OCI-LY7 (cell line): ENCODE data around the gene EPB41L2. TPM values are rescaled to one million over a fixed set of nuclear protein-coding genes. Genes with fewer than 3 reads are reported as not detected.

Source experiments
- BruUV-seq: library from RNA; stranded (reverse); fragments of 400-500 nt; replicated peaks from 2 replicates; lab custom pipeline; 2021; lab: Mats Ljungman, UMichigan
- CTCF ChIA-PET: fragments of 300-600 bp; sonication (Branson Sonifier 250); formaldehyde crosslinking; loops from one replicate; lab custom pipeline; 2022; ENCODE audit warnings: antibody characterized with exemption; ENCODE audit not compliant: unreplicated experiment; lab: Charles Lee
- POLR2A ChIA-PET: fragments of 300-600 bp; sonication (Branson Sonifier 250); formaldehyde crosslinking; loops from one replicate; lab custom pipeline; 2022; ENCODE audit warnings: antibody characterized with exemption; lab: Charles Lee
- DNase-seq: peaks from one replicate; pipeline ENCODE4 v3.0.0-alpha.2; 2015; ENCODE audit warnings: low spot score
- H2AFZ ChIP-seq: fragments of 200-600 bp; sonication (generic), shearing (Covaris generic); 2 replicates; pipeline ENCODE4 v1.6.1; 2014; ENCODE audit warnings: mild to moderate bottlenecking, antibody characterized with exemption, low read length, moderate library complexity
- H3K27ac ChIP-seq: fragments of 200-600 bp; sonication (generic); 2 replicates; pipeline ENCODE4 v1.5.1; 2014; ENCODE audit warnings: mixed run types, low read depth, mild to moderate bottlenecking, moderate library complexity, low read length, inconsistent platforms; ENCODE audit not compliant: poor library complexity, severe bottlenecking
- H3K36me3 ChIP-seq: fragments of 200-600 bp; sonication (generic); 2 replicates; pipeline ENCODE4 v1.6.1; 2014; ENCODE audit warnings: mild to moderate bottlenecking, antibody characterized with exemption, low read length, moderate library complexity, mixed read lengths; ENCODE audit not compliant: insufficient read depth
- H3K4me1 ChIP-seq: fragments of 200-600 bp; sonication (generic); 2 replicates; pipeline ENCODE4 v1.5.1; 2014; ENCODE audit warnings: mild to moderate bottlenecking, low read length; ENCODE audit not compliant: insufficient read depth, poor library complexity, severe bottlenecking
- H3K4me2 ChIP-seq: fragments of 200-600 bp; sonication (generic); 2 replicates; pipeline ENCODE4 v1.6.1; 2014; ENCODE audit warnings: mild to moderate bottlenecking, low read length
- H3K4me3 ChIP-seq: fragments of 200-600 bp; sonication (generic); 2 replicates; pipeline ENCODE4 v1.5.1; 2014; ENCODE audit warnings: mild to moderate bottlenecking, low read depth, low read length; ENCODE audit not compliant: poor library complexity, severe bottlenecking
- H3K79me2 ChIP-seq: fragments of 200-600 bp; sonication (generic); 2 replicates; pipeline ENCODE4 v1.6.1; 2016; ENCODE audit warnings: low read depth, mild to moderate bottlenecking, low read length, moderate library complexity, mixed read lengths; ENCODE audit not compliant: insufficient read depth
- H3K9me2 ChIP-seq: fragments of 200-600 bp; sonication (generic); 2 replicates; pipeline ENCODE4 v1.6.1; 2016; ENCODE audit warnings: mild to moderate bottlenecking, low read length, mixed read lengths; ENCODE audit not compliant: insufficient read depth
- H3K9me3 ChIP-seq: fragments of 200-600 bp; sonication (generic); 2 replicates; pipeline ENCODE4 v1.6.1; 2014; ENCODE audit warnings: mild to moderate bottlenecking, mixed run types, low read length, mixed read lengths
- H4K20me1 ChIP-seq: fragments of 200-600 bp; sonication (generic); 2 replicates; pipeline ENCODE4 v1.6.1; 2014; ENCODE audit warnings: mild to moderate bottlenecking, antibody characterized with exemption, low read length, moderate library complexity, mixed read lengths; ENCODE audit not compliant: insufficient read depth
- CTCF ChIP-seq: fragments of 200-600 bp; sonication (generic); conservative IDR thresholded peaks from 2 replicates; pipeline ENCODE4 v1.5.1; 2014; ENCODE audit warnings: mild to moderate bottlenecking, antibody characterized with exemption, low read length, moderate library complexity, mixed read lengths
- EZH2phosphoT487 ChIP-seq: fragments of 200-600 bp; sonication (generic); IDR thresholded peaks from 2 replicates; pipeline ENCODE4 v1.6.1; 2018; ENCODE audit warnings: low read depth, borderline replicate concordance, mild to moderate bottlenecking, mixed run types, antibody characterized with exemption, low read length, moderate library complexity, mixed read lengths
- intact Hi-C: fragments of 100-400 bp; cut with micrococcal nuclease; formaldehyde crosslinking; loops from one replicate; pipeline ENCODE4 v1.10.0; 2022; ENCODE audit not compliant: unreplicated experiment
- total RNA-seq, 2 experiments: library from RNA; depleted of rRNA in 1 of 2; stranded (reverse); fragments of >200 nt in 1 of 2; shearing (Covaris generic) in 1 of 2; gene quantifications; 2 replicates each; pipeline ENCODE4 v1.2.3, GENCODE V29; 2014 to 2022

EPB41L2 gene
- total RNA-seq, 2 experiments from 2014 or later: 36.7 to 138 TPM

- DNase-seq: no peak
- TF ChIP-seq CTCF: no peak
- no peak for TF ChIP-seq EZH2phosphoT487
- H3K4me2 ChIP-seq: no peak overlapping the region
- no peaks in the 10 kb centered on the region for H3K36me3 ChIP-seq
- H3K79me2 ChIP-seq: peaks cover 52% of the 10 kb centered on the region
- intact Hi-C loops: no loop called here
- H3K4me1 ChIP-seq: no peaks in the 10 kb centered on the region
- CTCF ChIA-PET: no interaction called here
- POLR2A ChIA-PET: no interaction called here
- H2AFZ ChIP-seq: no peak overlapping the region
- H4K20me1 ChIP-seq: peaks cover 5% of the 10 kb centered on the region; the same call in 1 of the 2 replicates
- BruUV-seq: no TSS peak
- no peak overlapping the region for H3K4me3 ChIP-seq
- H3K27ac ChIP-seq: no peak overlapping the region
- no peaks in the 10 kb centered on the region for H3K9me3 ChIP-seq
- H3K9me2 ChIP-seq: no peaks in the 10 kb centered on the region
These were observed 22.2 kb downstream of the EPB41L2 start for GRCh38 chr6:131040866-131041265.

DNA sequence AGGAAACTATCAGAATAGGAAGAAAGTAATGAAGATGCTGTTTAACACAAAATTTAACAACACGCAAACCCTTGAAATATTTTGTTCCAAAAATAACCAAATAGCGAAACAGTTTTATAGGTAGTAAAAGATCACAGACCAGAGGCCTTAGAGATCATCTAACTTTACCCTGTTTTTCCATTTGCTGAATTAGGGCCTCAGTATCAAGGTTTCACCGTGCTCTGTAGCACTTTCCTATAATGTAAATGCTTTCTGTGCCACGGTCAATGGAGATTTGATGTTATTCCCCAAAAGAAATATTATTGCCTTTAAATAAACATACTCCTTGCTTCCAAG lies 23.7 kb downstream of the EPB41L2 start:
- no peak overlapping the region for H3K4me2 ChIP-seq
- H3K4me3 ChIP-seq: no peak overlapping the region
- H3K4me1 ChIP-seq: no peaks in the 10 kb centered on the region
- H3K9me3 ChIP-seq: no peaks in the 10 kb centered on the region
- no peak for DNase-seq
- H3K36me3 ChIP-seq: no peaks in the 10 kb centered on the region
- ChIA-PET POLR2A (interaction anchor here (0.6 to 0.8 kb wide), 2 partner anchors 10 to 25 kb away, joined by 4 to 7 read pairs; no protein-coding TSS in a partner anchor), CTCF (no interaction called here)
- H2AFZ ChIP-seq: no peak overlapping the region
- no peak overlapping the region for H3K27ac ChIP-seq
- intact Hi-C loops: no loop called here
- H4K20me1 ChIP-seq: peaks cover 10% of the 10 kb centered on the region; the same call in 1 of the 2 replicates
- H3K79me2 ChIP-seq: peaks cover 44% of the 10 kb centered on the region
- TF ChIP-seq CTCF: no peak
- no peak for TF ChIP-seq EZH2phosphoT487
- BruUV-seq: no TSS peak
- H3K9me2 ChIP-seq: no peaks in the 10 kb centered on the region

GRCh38 chr6:131038597-131039344 lies 24.3 kb downstream of the EPB41L2 start:
- Histone ChIP-seq H4K20me1 (peaks cover 10% of the 10 kb centered on the region; the same call in 1 of the 2 replicates), H3K4me2 (no peak overlapping the region), H3K9me3 (no peaks in the 10 kb centered on the region), H3K27ac (no peak overlapping the region), H3K36me3 (no peaks in the 10 kb centered on the region), H2AFZ (no peak overlapping the region), H3K4me1 (no peaks in the 10 kb centered on the region), H3K9me2 (no peaks in the 10 kb centered on the region), H3K79me2 (peaks cover 45% of the 10 kb centered on the region), H3K4me3 (no peak overlapping the region)
- intact Hi-C loops: no loop called here
- no peak for DNase-seq
- TF ChIP-seq EZH2phosphoT487: no peak
- no peak for TF ChIP-seq CTCF
- no TSS peak for BruUV-seq
- CTCF ChIA-PET: interaction anchor here (0.5 kb wide), 1 partner anchor 158 kb away, joined by 4 read pairs; no protein-coding TSS in a partner anchor
- POLR2A ChIA-PET: interaction anchor here (0.5 to 0.6 kb wide), 3 partner anchors 25 to 358 kb away, joined by 4 to 6 read pairs (median 4); no protein-coding TSS in a partner anchor
